KMS-11 (cell line): ENCODE results near the gene LGR5.

Experiments
- H2AFZ ChIP-seq: fragments of 200-600 bp; sonication (generic); 2 replicates; pipeline ENCODE4 v1.6.1; 2016; ENCODE audit warnings: antibody characterized with exemption, mixed run types, low read depth
- H3K27ac ChIP-seq: fragments of 200-600 bp; sonication (generic); 2 replicates; pipeline ENCODE4 v1.6.1; 2016; ENCODE audit warnings: mild to moderate bottlenecking, mixed run types
- H3K27me3 ChIP-seq: fragments of 200-600 bp; sonication (generic); 2 replicates; pipeline ENCODE4 v1.6.1; 2017; ENCODE audit warnings: mild to moderate bottlenecking, low read depth, mixed run types, moderate library complexity; ENCODE audit not compliant: insufficient read depth
- H3K36me3 ChIP-seq: fragments of 200-600 bp; sonication (generic); 2 replicates; pipeline ENCODE4 v1.6.1; 2017; ENCODE audit warnings: mild to moderate bottlenecking, mixed run types; ENCODE audit not compliant: insufficient read depth
- H3K4me1 ChIP-seq: fragments of 200-600 bp; sonication (generic); 2 replicates; pipeline ENCODE4 v1.6.1; 2016; ENCODE audit warnings: mild to moderate bottlenecking, low read depth, mixed run types; ENCODE audit not compliant: poor library complexity, severe bottlenecking
- H3K4me2 ChIP-seq: fragments of 200-600 bp; sonication (generic); 2 replicates; pipeline ENCODE4 v1.7.0; 2016; ENCODE audit warnings: mild to moderate bottlenecking, mixed run types
- H3K4me3 ChIP-seq: fragments of 200-600 bp; sonication (generic); IDR thresholded peaks from 2 replicates; pipeline ENCODE4 v1.6.1; 2017; ENCODE audit warnings: low read depth, low read length, mixed read lengths; ENCODE audit not compliant: insufficient read depth
- H3K79me2 ChIP-seq: fragments of 200-600 bp; sonication (generic); 2 replicates; pipeline ENCODE4 v1.6.1; 2016; ENCODE audit warnings: low read depth, mixed run types; ENCODE audit not compliant: insufficient read depth
- H3K9ac ChIP-seq: fragments of 200-600 bp; sonication (generic); 2 replicates; pipeline ENCODE4 v1.6.1; 2016; ENCODE audit warnings: mild to moderate bottlenecking, mixed run types
- H4K20me1 ChIP-seq: fragments of 200-600 bp; sonication (generic); 2 replicates; pipeline ENCODE4 v1.6.1; 2016; ENCODE audit warnings: mild to moderate bottlenecking, mixed run types; ENCODE audit not compliant: insufficient read depth
- TF ChIP-seq, protein P1 (sequence below): fragments of 200-600 bp; sonication (generic); conservative IDR thresholded peaks from 2 replicates; pipeline ENCODE4 v1.6.1; 2017; ENCODE audit warnings: low read depth, mild to moderate bottlenecking, antibody characterized with exemption, low read length, moderate library complexity, mixed read lengths

The LGR5 gene

DNA sequence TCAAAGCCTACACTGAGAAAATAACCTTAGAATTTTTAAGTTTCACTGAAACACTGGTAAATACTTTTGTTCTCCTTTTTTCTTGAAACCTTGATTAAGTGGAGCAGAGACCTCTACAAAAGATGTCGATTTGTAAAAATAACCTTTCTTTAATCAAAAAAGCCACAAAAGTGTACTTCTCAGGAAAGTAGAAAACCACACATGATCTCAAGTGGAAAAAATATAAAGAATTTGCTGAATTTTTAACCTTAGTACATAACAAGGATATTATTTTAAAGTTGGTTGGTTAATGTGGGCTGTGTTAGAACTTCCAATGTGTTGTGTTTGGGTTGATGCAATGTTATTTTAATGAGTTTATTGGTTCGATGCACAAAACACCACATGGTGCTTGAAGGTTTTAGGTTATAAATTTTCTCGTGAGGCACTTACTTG lies 8.6 kb downstream of the LGR5 start:
- H3K4me3 ChIP-seq, result no peak overlapping the region
- no peaks in the 10 kb centered on the region for H3K36me3 ChIP-seq
- TF ChIP-seq, protein P1, sequence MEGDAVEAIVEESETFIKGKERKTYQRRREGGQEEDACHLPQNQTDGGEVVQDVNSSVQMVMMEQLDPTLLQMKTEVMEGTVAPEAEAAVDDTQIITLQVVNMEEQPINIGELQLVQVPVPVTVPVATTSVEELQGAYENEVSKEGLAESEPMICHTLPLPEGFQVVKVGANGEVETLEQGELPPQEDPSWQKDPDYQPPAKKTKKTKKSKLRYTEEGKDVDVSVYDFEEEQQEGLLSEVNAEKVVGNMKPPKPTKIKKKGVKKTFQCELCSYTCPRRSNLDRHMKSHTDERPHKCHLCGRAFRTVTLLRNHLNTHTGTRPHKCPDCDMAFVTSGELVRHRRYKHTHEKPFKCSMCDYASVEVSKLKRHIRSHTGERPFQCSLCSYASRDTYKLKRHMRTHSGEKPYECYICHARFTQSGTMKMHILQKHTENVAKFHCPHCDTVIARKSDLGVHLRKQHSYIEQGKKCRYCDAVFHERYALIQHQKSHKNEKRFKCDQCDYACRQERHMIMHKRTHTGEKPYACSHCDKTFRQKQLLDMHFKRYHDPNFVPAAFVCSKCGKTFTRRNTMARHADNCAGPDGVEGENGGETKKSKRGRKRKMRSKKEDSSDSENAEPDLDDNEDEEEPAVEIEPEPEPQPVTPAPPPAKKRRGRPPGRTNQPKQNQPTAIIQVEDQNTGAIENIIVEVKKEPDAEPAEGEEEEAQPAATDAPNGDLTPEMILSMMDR, result no peak
- no peak overlapping the region for H3K4me2 ChIP-seq
- no peak overlapping the region for H3K9ac ChIP-seq
- H2AFZ ChIP-seq, result no peak overlapping the region
- H3K4me1 ChIP-seq, result no peaks in the 10 kb centered on the region
- no peaks in the 10 kb centered on the region for H3K79me2 ChIP-seq
- no peak overlapping the region for H3K27ac ChIP-seq
- no peaks in the 10 kb centered on the region for H3K27me3 ChIP-seq
- no peaks in the 10 kb centered on the region for H4K20me1 ChIP-seq

DNA sequence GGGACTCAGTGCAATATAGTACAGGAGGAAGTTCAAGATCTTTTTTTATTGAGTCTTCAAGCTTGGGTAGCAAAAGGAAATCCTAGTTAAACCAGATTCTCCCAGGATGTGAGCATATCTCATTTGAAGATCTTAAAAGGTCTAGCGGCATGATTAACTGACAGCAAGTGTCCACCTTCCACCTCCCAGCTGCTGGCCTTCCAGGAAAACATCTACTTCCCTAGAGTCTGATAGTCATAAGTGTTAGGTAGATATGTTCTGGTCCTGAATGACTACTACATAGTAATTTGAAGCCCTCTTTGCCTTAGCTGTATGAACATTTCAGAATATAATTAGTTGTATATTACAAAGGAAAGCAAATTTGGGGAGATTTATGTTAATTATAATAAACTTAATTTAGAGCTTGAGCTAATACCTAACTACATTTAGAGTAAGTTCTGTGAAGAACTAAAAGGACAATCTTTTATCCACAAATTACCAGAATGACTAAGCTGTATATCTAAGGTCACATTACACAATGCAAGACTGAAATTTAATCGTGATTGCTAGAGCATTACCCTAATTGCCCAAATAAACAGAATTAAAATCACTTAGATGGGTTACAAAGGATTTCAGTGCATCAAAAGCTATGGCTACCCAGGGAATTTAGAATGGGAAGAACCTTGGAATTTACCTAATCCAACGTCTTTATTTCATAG lies 9.9 kb downstream of the LGR5 start:
- Histone ChIP-seq H3K4me1 (no peaks in the 10 kb centered on the region), H4K20me1 (no peaks in the 10 kb centered on the region), H3K27me3 (no peaks in the 10 kb centered on the region), H3K9ac (no peak overlapping the region), H3K4me2 (no peak overlapping the region), H2AFZ (no peak overlapping the region), H3K4me3 (no peak overlapping the region), H3K36me3 (no peaks in the 10 kb centered on the region), H3K79me2 (no peaks in the 10 kb centered on the region), H3K27ac (no peak overlapping the region)
- TF ChIP-seq, protein P1, result no peak

DNA sequence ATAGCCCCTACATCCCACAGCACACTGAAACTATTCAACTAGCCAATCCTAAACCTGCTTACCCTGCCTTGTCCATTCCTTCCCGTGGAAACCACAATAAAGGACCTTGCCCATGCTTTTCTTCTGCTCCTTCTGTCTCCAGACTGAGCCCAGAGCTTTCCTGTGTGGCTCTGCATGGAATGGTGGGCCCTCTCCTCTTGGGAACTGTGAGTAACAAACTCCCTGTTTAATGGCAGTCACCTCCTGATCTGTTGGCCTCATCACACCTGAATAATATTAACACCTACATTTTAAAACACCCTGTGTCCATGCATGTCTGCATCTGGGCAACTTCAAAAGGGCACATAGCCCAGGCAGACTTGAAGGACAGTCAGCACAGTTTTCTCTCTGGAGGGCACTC lies 12.4 kb downstream of the LGR5 start:
- Histone ChIP-seq H3K4me3 (no peak overlapping the region), H3K9ac (no peak overlapping the region), H2AFZ (no peak overlapping the region), H3K36me3 (no peaks in the 10 kb centered on the region), H3K27ac (no peak overlapping the region), H3K79me2 (no peaks in the 10 kb centered on the region), H3K4me2 (no peak overlapping the region), H3K4me1 (no peaks in the 10 kb centered on the region), H3K27me3 (no peaks in the 10 kb centered on the region), H4K20me1 (no peaks in the 10 kb centered on the region)
- TF ChIP-seq, protein P1, result no peak

DNA sequence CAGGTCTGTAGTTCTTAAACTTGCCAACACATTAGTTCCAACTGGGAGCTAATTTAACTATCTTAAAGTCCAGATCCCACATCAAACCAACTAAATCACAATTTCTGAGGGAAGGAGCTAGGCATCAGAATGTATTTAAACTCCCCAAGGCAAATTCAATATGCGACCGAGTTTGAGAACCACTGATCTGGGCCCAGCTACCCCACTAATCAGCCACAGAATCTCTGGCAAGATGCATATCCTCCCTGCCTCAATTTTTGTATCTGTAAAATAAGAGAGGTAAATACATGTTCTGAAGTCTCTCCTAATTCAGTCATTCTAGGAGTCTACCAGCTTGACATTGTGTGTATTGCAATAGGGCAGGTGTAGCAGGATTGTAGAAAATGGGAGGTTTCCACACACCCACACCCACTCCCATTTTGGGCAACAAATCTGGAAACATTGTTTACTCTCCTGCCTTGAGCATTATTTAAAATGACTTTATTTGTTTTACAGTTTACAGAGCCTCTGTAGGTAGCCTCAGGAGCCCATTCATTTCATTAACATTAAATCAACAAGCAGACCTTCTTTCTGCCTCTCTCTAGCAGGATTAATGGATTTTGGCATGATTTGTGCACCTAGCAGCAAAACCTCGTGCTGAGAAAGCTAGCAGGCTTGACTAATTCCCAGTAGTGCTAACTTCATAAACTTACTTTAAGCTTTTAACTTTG lies 15.6 kb downstream of the LGR5 start:
- no peaks in the 10 kb centered on the region for H3K27me3 ChIP-seq
- no peaks in the 10 kb centered on the region for H3K36me3 ChIP-seq
- H2AFZ ChIP-seq, result no peak overlapping the region
- H3K9ac ChIP-seq, result no peak overlapping the region
- TF ChIP-seq, protein P1, result no peak
- H4K20me1 ChIP-seq, result no peaks in the 10 kb centered on the region
- H3K27ac ChIP-seq, result no peak overlapping the region
- H3K4me3 ChIP-seq, result no peak overlapping the region
- no peak overlapping the region for H3K4me2 ChIP-seq
- no peaks in the 10 kb centered on the region for H3K79me2 ChIP-seq
- H3K4me1 ChIP-seq, result no peaks in the 10 kb centered on the region
